ENCODE measurements around the gene TGM2. TPM values are rescaled to one million over a fixed set of nuclear protein-coding genes. Genes with fewer than 3 reads are reported as not detected.

The TGM2 gene
- total RNA-seq, 2 experiments from 2014 or later: 0.06 to 0.27 TPM

- H3K9me3 ChIP-seq (ENCODE audit: control insufficient read depth in 1 of 2, insufficient read depth in 1 of 2, low read length in 2 of 2): no peaks in the 10 kb centered on the region
- ChIA-PET POLR2A (no interaction called here), CTCF (no interaction called here)
- Mint-ChIP-seq H3K9me3 (no peaks in the 10 kb centered on the region), H3K4me3 (no peak overlapping the region), H3K27me3 (no peaks in the 10 kb centered on the region), H3K4me1 (ENCODE audit: low read depth) (no peaks in the 10 kb centered on the region), H3K27ac (no peak overlapping the region), H3K36me3 (ENCODE audit: low read depth) (no peaks in the 10 kb centered on the region)
- intact Hi-C loops (cut with DNase I, micrococcal nuclease): no loop called here
- DNase-seq (no peak), ATAC-seq (ENCODE audit: poor library complexity) (no peak)
- no peaks in the 10 kb centered on the region for H3K36me3 ChIP-seq (ENCODE audit: insufficient read depth, low read length)
- no peak overlapping the region for H3K27ac ChIP-seq (ENCODE audit: low read depth in 1 of 2, low read length in 2 of 2)
- H3K4me1 ChIP-seq (ENCODE audit: insufficient read depth, low read length): no peaks in the 10 kb centered on the region
- no peaks in the 10 kb centered on the region for H3K27me3 ChIP-seq (ENCODE audit: control insufficient read depth in 1 of 2, insufficient read depth in 2 of 2, low read length in 2 of 2)
- TF ChIP-seq, protein P1, sequence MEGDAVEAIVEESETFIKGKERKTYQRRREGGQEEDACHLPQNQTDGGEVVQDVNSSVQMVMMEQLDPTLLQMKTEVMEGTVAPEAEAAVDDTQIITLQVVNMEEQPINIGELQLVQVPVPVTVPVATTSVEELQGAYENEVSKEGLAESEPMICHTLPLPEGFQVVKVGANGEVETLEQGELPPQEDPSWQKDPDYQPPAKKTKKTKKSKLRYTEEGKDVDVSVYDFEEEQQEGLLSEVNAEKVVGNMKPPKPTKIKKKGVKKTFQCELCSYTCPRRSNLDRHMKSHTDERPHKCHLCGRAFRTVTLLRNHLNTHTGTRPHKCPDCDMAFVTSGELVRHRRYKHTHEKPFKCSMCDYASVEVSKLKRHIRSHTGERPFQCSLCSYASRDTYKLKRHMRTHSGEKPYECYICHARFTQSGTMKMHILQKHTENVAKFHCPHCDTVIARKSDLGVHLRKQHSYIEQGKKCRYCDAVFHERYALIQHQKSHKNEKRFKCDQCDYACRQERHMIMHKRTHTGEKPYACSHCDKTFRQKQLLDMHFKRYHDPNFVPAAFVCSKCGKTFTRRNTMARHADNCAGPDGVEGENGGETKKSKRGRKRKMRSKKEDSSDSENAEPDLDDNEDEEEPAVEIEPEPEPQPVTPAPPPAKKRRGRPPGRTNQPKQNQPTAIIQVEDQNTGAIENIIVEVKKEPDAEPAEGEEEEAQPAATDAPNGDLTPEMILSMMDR (IDR thresholded peaks at IDR 0.05): no peak
- H3K4me3 ChIP-seq (ENCODE audit: low read length): no peak overlapping the region
These were observed 45.6 kb downstream of the TGM2 start for GRCh38 chr20:38119446-38119845.

GRCh38 chr20:38117635-38118034, 47.4 kb downstream of the TGM2 start:
- POLR2A ChIA-PET: no interaction called here
- no peaks in the 10 kb centered on the region for H3K27me3 Mint-ChIP-seq
- CTCF ChIA-PET: no interaction called here
- no peaks in the 10 kb centered on the region for H3K9me3 Mint-ChIP-seq
- H3K27ac ChIP-seq (ENCODE audit: low read depth in 1 of 2, low read length in 2 of 2): no peak overlapping the region
- no peak overlapping the region for H3K4me3 Mint-ChIP-seq
- no peaks in the 10 kb centered on the region for H3K36me3 Mint-ChIP-seq (ENCODE audit: low read depth)
- intact Hi-C loops (cut with DNase I, micrococcal nuclease): no loop called here
- TF ChIP-seq, protein P1 (IDR thresholded peaks at IDR 0.05): no peak
- no peaks in the 10 kb centered on the region for H3K4me1 ChIP-seq (ENCODE audit: insufficient read depth, low read length)
- H3K36me3 ChIP-seq (ENCODE audit: insufficient read depth, low read length): no peaks in the 10 kb centered on the region
- no peaks in the 10 kb centered on the region for H3K4me1 Mint-ChIP-seq (ENCODE audit: low read depth)
- DNase-seq (no peak), ATAC-seq (ENCODE audit: poor library complexity) (no peak)
- H3K27ac Mint-ChIP-seq: no peak overlapping the region
- H3K9me3 ChIP-seq (ENCODE audit: control insufficient read depth in 1 of 2, insufficient read depth in 1 of 2, low read length in 2 of 2): no peaks in the 10 kb centered on the region
- no peaks in the 10 kb centered on the region for H3K27me3 ChIP-seq (ENCODE audit: control insufficient read depth in 1 of 2, insufficient read depth in 2 of 2, low read length in 2 of 2)
- H3K4me3 ChIP-seq (ENCODE audit: low read length): no peak overlapping the region

DNA sequence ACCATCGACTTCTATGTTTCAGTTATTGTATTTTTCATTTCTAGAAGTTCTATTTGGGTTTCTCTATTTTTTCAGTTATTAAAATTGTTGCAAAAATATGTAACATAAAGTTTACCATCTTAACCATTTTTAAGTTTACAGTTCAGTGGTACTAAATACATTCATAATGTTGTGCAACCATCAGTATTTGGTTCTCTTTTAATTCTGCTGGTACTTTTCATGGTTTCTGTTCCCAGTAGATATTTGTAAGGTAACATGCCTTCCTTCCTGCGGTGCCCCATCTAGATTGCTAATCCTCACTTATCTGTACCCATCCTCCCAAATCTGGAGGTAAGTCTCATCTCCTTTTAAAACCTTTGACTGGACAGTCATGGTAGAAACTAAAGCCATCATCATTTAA, 47.9 kb downstream of the TGM2 start:
- H3K27ac ChIP-seq (ENCODE audit: low read depth in 1 of 2, low read length in 2 of 2): no peak overlapping the region
- POLR2A ChIA-PET: no interaction called here
- H3K4me1 Mint-ChIP-seq (ENCODE audit: low read depth): no peaks in the 10 kb centered on the region
- H3K36me3 ChIP-seq (ENCODE audit: insufficient read depth, low read length): no peaks in the 10 kb centered on the region
- H3K9me3 Mint-ChIP-seq: no peaks in the 10 kb centered on the region
- no peaks in the 10 kb centered on the region for H3K27me3 ChIP-seq (ENCODE audit: control insufficient read depth in 1 of 2, insufficient read depth in 2 of 2, low read length in 2 of 2)
- H3K9me3 ChIP-seq (ENCODE audit: control insufficient read depth in 1 of 2, insufficient read depth in 1 of 2, low read length in 2 of 2): no peaks in the 10 kb centered on the region
- H3K4me1 ChIP-seq (ENCODE audit: insufficient read depth, low read length): no peaks in the 10 kb centered on the region
- intact Hi-C loops (cut with DNase I, micrococcal nuclease): no loop called here
- TF ChIP-seq, protein P1 (IDR thresholded peaks at IDR 0.05): no peak
- H3K27ac Mint-ChIP-seq: no peak overlapping the region
- H3K36me3 Mint-ChIP-seq (ENCODE audit: low read depth): no peaks in the 10 kb centered on the region
- no peak overlapping the region for H3K4me3 ChIP-seq (ENCODE audit: low read length)
- H3K4me3 Mint-ChIP-seq: no peak overlapping the region
- H3K27me3 Mint-ChIP-seq: no peaks in the 10 kb centered on the region
- DNase-seq (no peak), ATAC-seq (ENCODE audit: poor library complexity) (no peak)
- CTCF ChIA-PET: no interaction called here

Measured in CD4-positive, alpha-beta T cell (primary cell).